Ecto neural progenitor cell (in vitro differentiated cells): ENCODE results near the gene ADGRB3.

Experiments used
- DNase-seq: peaks from one replicate; pipeline ENCODE4 v3.0.0-alpha.2; 2018; ENCODE audit warnings: low spot score

ADGRB3 gene

DNA sequence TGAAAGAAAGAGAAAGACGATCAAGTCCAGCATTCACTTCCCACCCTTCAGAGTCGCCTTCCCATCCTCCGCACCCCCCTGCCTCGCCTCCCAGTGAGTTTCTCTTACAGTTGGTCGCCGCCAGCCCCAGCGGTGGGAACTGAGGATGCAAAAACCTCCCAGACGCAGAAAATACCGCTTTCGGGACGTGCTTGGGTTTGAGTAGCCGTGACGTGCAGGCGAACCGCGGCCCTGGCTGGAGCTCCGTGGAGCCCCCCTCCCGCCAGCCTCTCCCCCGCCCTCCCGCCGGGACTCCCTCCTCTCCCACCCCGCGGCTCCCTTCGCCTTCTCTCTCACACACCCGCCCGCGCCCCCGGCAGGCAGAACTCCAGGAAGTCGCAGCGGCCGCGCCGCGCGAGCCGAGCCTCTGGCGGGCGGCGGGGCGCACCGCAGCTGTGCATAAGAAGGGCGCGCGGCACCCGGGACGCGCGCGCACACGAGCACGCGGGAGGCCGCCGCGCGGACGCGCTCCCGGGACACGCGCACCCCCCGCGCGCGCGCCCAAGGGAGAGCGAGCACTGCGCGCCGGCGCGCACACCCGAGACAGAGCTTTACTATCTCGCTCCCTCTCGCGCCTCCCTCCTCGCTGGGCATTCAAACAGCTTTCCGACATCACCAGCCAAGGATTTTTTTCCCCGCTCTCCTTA lies at the start of gene ADGRB3:
TSS of gene ADGRB3 (plus strand) at position 557 of the 686 bp plus-strand sequence. CDS start 3,394 bp downstream, outside the sequence.
- DNase-seq: peak; percentile 87

DNA sequence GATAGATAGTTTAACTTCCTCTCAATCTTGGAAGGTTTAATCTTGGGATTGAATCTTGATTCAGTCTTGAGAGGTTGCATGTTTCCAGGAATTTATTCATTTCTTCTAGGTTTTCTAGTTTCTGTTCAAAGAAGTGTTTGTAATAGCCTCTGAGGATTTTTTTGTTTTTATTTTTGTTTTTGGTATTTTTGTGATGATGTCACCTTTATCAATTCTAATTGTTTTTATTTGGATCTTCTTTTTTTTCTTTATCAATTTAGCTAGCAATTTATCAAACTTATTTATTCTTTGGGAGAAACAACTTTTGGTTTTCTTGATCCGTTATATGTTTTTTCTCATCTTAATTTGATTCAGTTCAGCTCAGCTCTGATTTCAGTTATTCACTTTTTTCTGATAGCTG lies 41.5 kb upstream of the ADGRB3 start:
- DNase-seq: no peak

GRCh38 chr6:68597642-68598041 lies 37.4 kb upstream of the ADGRB3 start:
- DNase-seq: no peak

DNA sequence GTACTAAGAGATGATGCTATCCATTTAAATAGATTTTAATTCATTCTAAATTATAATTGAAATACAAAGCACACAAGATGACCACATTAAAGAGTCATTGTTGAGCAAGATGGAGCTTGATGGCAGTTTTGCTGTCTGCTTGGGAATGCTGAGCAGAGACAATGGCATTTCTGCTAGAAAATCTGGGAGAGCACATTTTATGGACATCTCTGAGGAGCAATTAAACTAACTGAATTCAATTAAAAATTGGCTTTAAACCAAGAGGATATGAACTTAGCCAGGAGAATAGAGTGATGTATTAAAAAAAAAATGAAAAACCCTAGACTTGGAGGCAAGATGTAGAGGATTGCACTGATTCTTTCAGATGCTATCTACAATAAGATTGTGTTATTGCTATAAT lies 19.1 kb upstream of the ADGRB3 start:
- no peak for DNase-seq

DNA sequence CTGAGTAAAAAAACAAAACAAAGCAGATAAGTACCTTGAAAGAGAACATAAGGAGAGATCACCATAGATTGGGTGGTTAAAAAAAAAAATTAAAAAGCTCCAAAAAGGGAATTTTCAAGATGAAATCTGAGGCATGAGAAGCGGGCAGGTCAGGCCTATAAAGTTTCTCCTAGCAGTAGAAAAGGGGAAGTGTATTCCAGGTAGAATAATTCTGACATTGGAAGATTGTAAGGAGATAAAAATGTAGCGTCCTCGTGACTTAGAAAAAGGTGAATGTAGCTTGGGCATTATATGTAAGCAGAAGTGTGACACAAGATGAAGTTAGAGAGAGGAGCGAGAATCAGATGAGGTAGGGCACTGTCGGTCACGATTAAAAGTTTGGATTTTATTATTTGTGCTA lies 9.1 kb upstream of the ADGRB3 start:
- no peak for DNase-seq

GRCh38 chr6:68628161-68628560 lies 6.9 kb upstream of the ADGRB3 start:
- DNase-seq: no peak

DNA sequence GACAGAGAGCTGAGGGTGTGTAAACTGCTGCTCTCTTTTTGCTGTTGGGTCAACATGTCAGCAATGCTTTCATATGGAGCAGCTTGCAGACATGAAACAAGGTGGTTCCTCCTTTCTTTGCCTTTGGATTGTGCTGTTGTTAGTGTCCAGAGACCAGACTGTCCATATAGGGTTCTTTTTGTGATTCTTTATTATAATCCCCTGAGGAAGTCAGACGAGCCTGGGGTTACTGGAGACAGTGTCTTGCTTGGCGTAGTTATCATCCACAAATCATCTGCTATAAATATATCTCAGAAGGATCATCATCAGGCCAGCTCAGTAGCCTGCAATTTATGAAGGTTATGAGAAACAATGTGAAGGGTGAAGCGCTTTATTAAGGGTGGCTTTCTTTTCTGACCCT lies 2.3 kb upstream of the ADGRB3 start:
- no peak for DNase-seq

- no peak for DNase-seq
Observed at GRCh38 chr6:68633281-68633971, 1.7 kb upstream of the ADGRB3 start.

- no peak for DNase-seq
Observed at GRCh38 chr6:68633972-68634725, 933 bp upstream of the ADGRB3 start.

DNA sequence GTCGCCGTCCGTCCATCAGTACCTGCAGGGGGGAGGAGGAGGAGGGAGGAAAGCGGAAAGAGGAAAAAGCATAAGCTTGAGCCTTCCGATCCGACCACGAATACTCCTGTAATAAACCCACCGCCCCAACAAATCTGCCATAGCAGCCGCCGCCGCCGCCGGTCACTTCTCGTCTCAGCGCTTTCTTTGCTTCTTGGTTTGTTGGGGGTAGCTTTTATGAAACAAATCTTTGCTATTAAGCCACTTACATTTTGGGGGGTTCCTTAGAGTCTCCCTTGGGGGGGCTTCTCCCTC lies 277 bp downstream of the ADGRB3 start:
- DNase-seq: no peak

DNA sequence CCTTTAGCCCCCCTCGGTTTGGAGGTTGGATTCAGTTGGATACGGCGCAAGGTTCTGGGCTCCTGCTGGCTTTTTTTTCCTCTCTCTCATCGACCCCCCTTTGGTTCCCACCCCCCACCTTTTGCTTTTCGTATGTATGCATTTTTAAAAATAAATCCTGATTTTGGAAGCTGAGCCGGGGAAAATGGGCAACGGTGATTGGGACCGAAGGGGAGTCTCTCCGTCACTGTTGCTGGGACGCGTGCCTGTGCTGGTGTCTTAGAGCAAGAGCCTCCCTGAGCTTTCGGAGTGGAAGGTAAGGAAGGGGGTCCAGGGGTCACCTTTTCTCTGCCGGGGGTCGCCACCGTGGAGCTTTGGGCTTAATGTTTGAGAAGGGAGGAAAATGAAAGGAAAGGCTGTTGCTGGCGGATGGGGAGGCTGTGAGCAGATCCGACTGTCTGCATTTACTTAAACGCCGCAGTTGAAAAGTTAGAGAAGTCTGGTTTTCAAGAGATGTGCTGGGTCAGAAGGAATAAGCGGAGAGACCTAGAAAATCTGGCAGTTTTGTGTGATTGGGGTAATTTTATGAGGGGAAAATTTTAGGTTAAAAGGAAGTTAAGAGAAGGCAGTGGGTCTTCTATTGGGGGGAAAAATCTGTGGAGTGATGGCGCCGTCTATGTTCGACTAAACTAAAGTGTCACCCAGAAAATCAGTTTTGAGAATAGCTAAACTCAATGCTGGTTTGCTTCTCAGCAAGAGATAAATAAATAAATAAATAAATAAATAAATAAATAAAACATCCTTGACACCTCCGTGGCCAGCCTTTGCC lies 828 bp downstream of the ADGRB3 start:
- peak; percentile 58 for DNase-seq

DNA sequence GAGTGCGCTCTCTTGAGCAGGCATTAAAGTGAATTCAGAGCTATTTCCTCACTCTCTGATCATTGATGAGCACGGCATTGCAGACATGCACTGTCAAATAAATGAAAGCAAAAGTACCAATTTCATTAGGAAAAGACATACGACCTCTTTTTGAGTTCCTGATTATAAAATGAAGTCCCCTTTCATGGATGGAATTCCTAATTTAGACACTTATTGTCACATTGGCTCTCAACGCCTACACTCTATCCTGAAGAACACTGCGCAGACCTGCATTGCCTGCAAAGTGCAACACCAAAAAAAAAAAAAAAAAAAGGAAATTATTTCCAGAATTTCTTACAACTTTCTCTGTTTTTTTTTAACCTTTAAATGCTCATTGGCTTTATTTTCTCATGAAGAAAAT lies 1.6 kb downstream of the ADGRB3 start:
- no peak for DNase-seq

- DNase-seq: no peak
Observed at GRCh38 chr6:68637071-68637470, 2.0 kb downstream of the ADGRB3 start.

DNA sequence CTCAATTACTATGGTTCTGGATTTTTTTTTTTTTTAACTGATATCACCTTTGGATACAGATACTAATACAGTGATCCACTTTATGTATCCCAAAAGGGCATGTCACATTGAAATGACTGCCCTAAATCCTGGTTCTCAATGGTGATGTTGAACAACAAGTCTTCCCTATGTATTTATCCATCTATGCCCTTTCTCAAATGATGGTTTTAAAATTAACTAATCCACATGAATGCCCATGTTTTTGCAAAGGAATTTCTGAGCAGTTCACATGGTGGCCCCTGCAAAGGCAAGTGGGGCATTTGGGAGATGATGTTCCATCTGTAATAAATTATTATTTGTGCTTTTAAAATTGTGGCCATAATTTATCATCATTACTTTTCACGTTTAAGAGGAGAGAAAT lies 2.7 kb downstream of the ADGRB3 start:
- DNase-seq: no peak

GRCh38 chr6:68638230-68638900 lies 3.3 kb downstream of the ADGRB3 start:
- DNase-seq: no peak

DNA sequence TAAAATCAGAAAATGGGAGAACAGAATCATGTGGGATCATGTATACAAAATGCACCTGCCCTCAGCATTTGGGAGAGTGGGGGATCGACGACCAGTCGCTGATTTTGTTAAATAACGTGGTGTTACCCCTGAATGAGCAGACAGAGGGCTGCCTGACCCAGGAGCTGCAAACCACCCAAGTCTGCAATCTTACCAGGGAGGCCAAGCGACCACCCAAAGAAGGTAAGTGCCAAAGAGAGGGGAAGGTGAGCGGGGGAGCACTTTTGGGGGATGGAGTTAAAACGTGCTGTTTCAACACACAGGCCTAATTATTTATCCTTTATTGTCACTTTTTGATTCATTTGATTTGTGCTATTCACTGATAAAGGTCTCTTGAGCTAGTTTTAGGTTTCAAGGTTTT lies 4.1 kb downstream of the ADGRB3 start:
- DNase-seq: peak; percentile 43

DNA sequence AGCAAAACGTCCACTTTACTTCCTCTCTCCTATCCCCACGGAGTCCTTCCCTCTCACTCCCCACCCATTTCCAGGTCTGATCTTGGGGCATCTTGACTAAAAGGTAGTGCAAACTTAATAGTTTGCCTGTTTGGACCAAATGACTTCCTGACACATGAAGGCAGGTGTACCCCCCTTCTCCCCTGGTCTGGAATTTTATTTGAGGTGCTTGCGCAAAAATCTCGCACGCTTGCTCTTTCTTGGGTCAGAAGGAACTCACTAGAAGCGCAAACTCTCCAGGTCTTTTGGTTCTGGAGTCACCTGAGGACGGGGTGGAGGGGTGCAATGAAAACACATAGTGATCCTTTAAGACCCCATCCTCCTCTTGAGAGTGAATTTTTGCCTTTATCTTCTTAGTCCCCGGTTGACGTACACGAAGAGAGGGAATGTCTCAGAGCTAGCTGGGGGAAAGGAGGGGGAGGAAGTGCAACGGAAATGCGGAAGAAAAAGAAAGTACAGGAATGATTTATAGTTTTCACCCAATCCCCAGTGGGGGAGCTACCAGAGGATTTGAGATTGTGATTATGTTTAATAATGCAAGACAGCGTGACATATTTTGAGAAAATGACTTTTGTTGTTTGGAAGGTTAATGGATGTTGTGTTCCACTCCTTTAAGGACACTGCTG lies 4.9 kb downstream of the ADGRB3 start:
- DNase-seq: no peak

- no peak for DNase-seq
Observed at GRCh38 chr6:68640491-68640835, 5.4 kb downstream of the ADGRB3 start.

DNA sequence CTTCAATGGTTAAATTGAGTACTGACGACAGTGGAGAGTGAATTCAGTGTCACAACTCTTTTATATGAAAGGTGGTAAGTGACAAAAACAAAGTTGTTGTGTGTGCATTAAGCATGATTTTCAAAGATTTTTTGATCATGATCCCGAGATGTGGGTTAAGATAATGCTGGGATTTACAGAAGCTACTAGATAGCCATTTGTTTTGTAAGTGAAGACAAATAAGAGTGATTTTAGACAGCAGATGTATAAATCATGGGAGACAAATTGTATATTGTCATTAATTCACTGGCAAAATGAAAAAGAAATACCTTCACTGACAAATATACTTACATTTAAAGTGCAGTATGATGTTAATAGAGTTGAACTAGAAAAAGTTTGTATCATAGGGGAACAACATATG lies 6.1 kb downstream of the ADGRB3 start:
- no peak for DNase-seq

GRCh38 chr6:68642081-68642480 lies 7.0 kb downstream of the ADGRB3 start:
- DNase-seq: no peak

- DNase-seq: no peak
Observed at GRCh38 chr6:68642977-68643376, 7.9 kb downstream of the ADGRB3 start.

GRCh38 chr6:68649669-68650068 lies 14.6 kb downstream of the ADGRB3 start:
- no peak for DNase-seq
